Endothelial cell of umbilical vein (primary cell): Measurements from ENCODE around the gene IL6R. TPM values are rescaled to one million over a fixed set of nuclear protein-coding genes. Genes with fewer than 3 reads are reported as not detected.

Experiments
- BruUV-seq: library from RNA; stranded (reverse); fragments of 400-500 nt; replicated peaks from 2 replicates; lab custom pipeline; 2021; lab: Mats Ljungman, UMichigan
- CTCF ChIA-PET: fragments of 300-600, 350-600 bp; sonication (Branson Sonifier 250); formaldehyde crosslinking; loops from one replicate; lab custom pipeline; 2021; ENCODE audit warnings: antibody characterized with exemption, inconsistent platforms; lab: Charles Lee
- POLR2A ChIA-PET: fragments of 300-600, 350-600 bp; sonication (Branson Sonifier 250); formaldehyde crosslinking; loops from one replicate; lab custom pipeline; 2021; ENCODE audit warnings: antibody characterized with exemption, inconsistent platforms; lab: Charles Lee
- DNase-seq: peaks from one replicate; pipeline ENCODE4 v3.0.0-alpha.2; 2011; ENCODE audit warnings: low read depth, low spot score
- FAIRE-seq: peaks from 2 replicates; lab custom pipeline; 2011; peaks lifted over from hg19 to GRCh38; lab: Jason Lieb, UNC
- H2AFZ ChIP-seq: 2 replicates; pipeline ENCODE4 v1.6.0; 2012; ENCODE audit warnings: low read depth, low read length, control low read depth, inconsistent platforms
- H3K27ac ChIP-seq: 2 replicates; pipeline ENCODE4 v1.5.1; 2011; ENCODE audit warnings: low read depth, mild to moderate bottlenecking, control low read depth, low read length, moderate library complexity; ENCODE audit not compliant: insufficient read depth
- H3K27me3 ChIP-seq, 2 experiments: 2 replicates each; pipeline versions ENCODE4 v1.6.0 to v1.6.1; 2011; ENCODE audit warnings: low read length in 2 of 2, mixed read lengths in 1 of 2; ENCODE audit not compliant: control insufficient read depth in 2 of 2, insufficient read depth in 2 of 2
- H3K36me3 ChIP-seq, 2 experiments: 2 replicates in 1 of 2; 3 replicates in 1 of 2; pipeline ENCODE4 v1.5.1; 2011; ENCODE audit warnings: low read length in 2 of 2, mild to moderate bottlenecking in 1 of 2, moderate library complexity in 1 of 2; ENCODE audit not compliant: control insufficient read depth in 2 of 2, insufficient read depth in 2 of 2; ENCODE audit errors: extremely low read depth in 1 of 2
- H3K4me1 ChIP-seq: 3 replicates; pipeline ENCODE4 v1.5.1; 2011; ENCODE audit warnings: mild to moderate bottlenecking, low read length; ENCODE audit not compliant: control insufficient read depth, insufficient read depth; ENCODE audit errors: extremely low read depth
- H3K4me2 ChIP-seq: 2 replicates; pipeline ENCODE4 v1.6.1; 2011; ENCODE audit warnings: low read length, control low read depth, mixed read lengths; ENCODE audit not compliant: insufficient read depth
- H3K4me3 ChIP-seq, 3 experiments: fragments of 200-600 bp in 1 of 3; sonication (generic), shearing (Covaris generic) in 1 of 3; replicated peaks in 1 of 3; 2 replicates each; pipeline ENCODE4 v1.5.1; 2011 to 2016; ENCODE audit warnings: control low read depth in 3 of 3, low read length in 3 of 3, mild to moderate bottlenecking in 2 of 3, inconsistent platforms in 1 of 3, low read depth in 1 of 3, moderate library complexity in 1 of 3; ENCODE audit not compliant: insufficient read depth in 1 of 3
- H3K79me2 ChIP-seq: 2 replicates; pipeline ENCODE4 v1.6.0; 2012; ENCODE audit warnings: low read length, inconsistent platforms; ENCODE audit not compliant: control insufficient read depth, insufficient read depth
- H3K9ac ChIP-seq: replicated peaks from 2 replicates; pipeline ENCODE3; 2011; ENCODE audit warnings: low read length, control low read depth; ENCODE audit not compliant: insufficient read depth; ENCODE audit errors: extremely low read depth
- H3K9me1 ChIP-seq: replicated peaks from 3 replicates; pipeline ENCODE4 v1.6.0; 2011; ENCODE audit warnings: mild to moderate bottlenecking, low read length; ENCODE audit not compliant: control insufficient read depth, insufficient read depth; ENCODE audit errors: extremely low read depth
- H3K9me3 ChIP-seq: replicated peaks from 2 replicates; pipeline ENCODE4 v1.5.1; 2012; ENCODE audit warnings: low read length, inconsistent platforms; ENCODE audit not compliant: control insufficient read depth, insufficient read depth
- H4K20me1 ChIP-seq: replicated peaks from 2 replicates; pipeline ENCODE3; 2011; ENCODE audit warnings: mild to moderate bottlenecking, low read length; ENCODE audit not compliant: control insufficient read depth, insufficient read depth; ENCODE audit errors: extremely low read depth
- CTCF ChIP-seq, 2 donors: IDR thresholded peaks; 1 replicate in 1 of 2; 2 replicates in 1 of 2; pipeline ENCODE4 v1.5.1; 2011; ENCODE audit warnings: low read length in 2 of 2, mild to moderate bottlenecking in 2 of 2, moderate library complexity in 2 of 2, control low read depth in 1 of 2, inconsistent platforms in 1 of 2, low read depth in 1 of 2; ENCODE audit not compliant: insufficient read depth in 1 of 2; ENCODE audit errors: extremely low read depth in 1 of 2
- EZH2 ChIP-seq: IDR thresholded peaks from 2 replicates; pipeline ENCODE4 v1.6.1; 2012; ENCODE audit warnings: borderline replicate concordance, low read depth, mild to moderate bottlenecking, moderate library complexity, low read length, inconsistent platforms; ENCODE audit not compliant: severe bottlenecking
- FOS ChIP-seq: IDR thresholded peaks from 2 replicates; pipeline ENCODE4 v1.6.1; 2011; ENCODE audit warnings: mild to moderate bottlenecking, low read length, moderate library complexity, borderline replicate concordance; ENCODE audit not compliant: insufficient read depth
- JUN ChIP-seq: IDR thresholded peaks from 2 replicates; pipeline ENCODE4 v1.6.1; 2011; ENCODE audit warnings: borderline replicate concordance, low read depth; ENCODE audit not compliant: insufficient read length, insufficient read depth
- MYC ChIP-seq: IDR thresholded peaks from one replicate; pipeline ENCODE4 v1.6.1; 2011; ENCODE audit warnings: mild to moderate bottlenecking, low read depth, low read length
- POLR2A ChIP-seq: IDR thresholded peaks from 2 replicates; pipeline ENCODE4 v1.6.1; 2012; ENCODE audit warnings: low read depth, mild to moderate bottlenecking, control low read depth, low read length
- dilution Hi-C: fragments of 300-500 bp; cut with MboI; formaldehyde crosslinking; loops from one replicate; pipeline ENCODE4 v1.15.0; 2019; ENCODE audit warnings: low sequenced_read_pairs; ENCODE audit not compliant: extremely low pct_ligation_motif_present
- intact Hi-C: fragments of 100-400 bp; cut with micrococcal nuclease; formaldehyde crosslinking; loops from one replicate; pipeline ENCODE4 v1.10.0; 2022
- polyA plus RNA-seq, 4 experiments: library from polyadenylated mRNA; depleted of rRNA in 3 of 4; stranded (reverse) in 3 of 4; unstranded in 1 of 4; fragments of >200 nt; gene quantifications; 2 replicates each; pipeline versions ENCODE4 v1.2.1 to v1.2.3, GENCODE V29; 2011 to 2012; ENCODE audit warnings: missing spikeins in 1 of 4
- total RNA-seq: library from RNA; stranded (reverse); gene quantifications from 2 replicates; pipeline ENCODE4 v1.2.3, GENCODE V29; 2021

The IL6R gene
- total and polyA plus RNA-seq, 2 donors (not counting 3 experiments of a cell fraction or from before 2014, with no cell fraction given) = 4.8 to 5.1 TPM

- H4K20me1 ChIP-seq = no peaks in the 10 kb centered on the region
- no peak overlapping the region for H3K4me2 ChIP-seq
- peaks cover 8% of the 10 kb centered on the region for H3K4me1 ChIP-seq
- no TSS peak for BruUV-seq
- H3K9ac ChIP-seq = no peak overlapping the region
- no peaks in the 10 kb centered on the region for H3K27me3 ChIP-seq
- TF ChIP-seq POLR2A (no peak), FOS (no peak), MYC (no peak), EZH2 (no peak), CTCF (IDR thresholded peaks at IDR 0.05; ENCODE audit: extremely low read depth in 1 of 2, insufficient read depth in 1 of 2, low read depth in 1 of 2, low read length in 2 of 2) (no peak), JUN (no peak)
- H3K79me2 ChIP-seq = no peaks in the 10 kb centered on the region
- H2AFZ ChIP-seq = no peak overlapping the region
- no peaks in the 10 kb centered on the region for H3K9me3 ChIP-seq
- intact Hi-C loops (no loop called here), dilution Hi-C loops (no loop called here)
- DNase-seq = no peak
- no peak for FAIRE-seq
- no peaks in the 10 kb centered on the region for H3K36me3 ChIP-seq
- POLR2A ChIA-PET = no interaction called here
- H3K9me1 ChIP-seq = no peaks in the 10 kb centered on the region
- CTCF ChIA-PET = interaction anchor here (1.9 kb wide), 1 partner anchor 53 kb away, joined by 5 read pairs; no protein-coding TSS in a partner anchor
- H3K27ac ChIP-seq = no peak overlapping the region
- H3K4me3 ChIP-seq = no peak overlapping the region
Observed at GRCh38 chr1:154459080-154459479, 53.9 kb downstream of the IL6R start.
